Measurements from ENCODE around the gene PLD2. TPM values are rescaled to one million over a fixed set of nuclear protein-coding genes. Genes with fewer than 3 reads are reported as not detected.

Gene PLD2
- total and polyA plus RNA-seq, 2 donors (not counting 1 experiment from before 2014, with no cell fraction given): 53.1 to 69.2 TPM

- ChIA-PET POLR2A (no interaction called here), CTCF (no interaction called here)
- intact Hi-C loops (cut with micrococcal nuclease): no loop called here
Measured at GRCh38 chr17:4810696-4811290, 3.8 kb downstream of the PLD2 start.

GRCh38 chr17:4811471-4811870 is 4.5 kb downstream of the PLD2 start:
- Mint-ChIP-seq H3K27me3 (no peaks in the 10 kb centered on the region), H3K9me3 (ENCODE audit: insufficient read depth) (no peaks in the 10 kb centered on the region), H3K4me3 (no peak overlapping the region), H3K4me1 (peaks cover 8% of the 10 kb centered on the region), H3K27ac (no peak overlapping the region)
- Histone ChIP-seq H3K27ac (ENCODE audit: low read length in 2 of 2) (no peak overlapping the region), H3K4me3 (ENCODE audit: control extremely low read depth in 1 of 5, extremely low read depth in 1 of 5, insufficient read depth in 1 of 5, low read depth in 2 of 5, low read length in 4 of 5) (no peak overlapping the region), H3K4me2 (replicated peaks; ENCODE audit: low read depth, low read length, poor library complexity, severe bottlenecking) (no peak overlapping the region), H3K27me3 (replicated peaks in 1 of 4; ENCODE audit: control extremely low read depth in 1 of 4, control insufficient read depth in 3 of 4, insufficient read depth in 4 of 4, low read length in 3 of 4) (no peaks in the 10 kb centered on the region), H4K20me1 (ENCODE audit: control insufficient read depth, insufficient read depth, low read length, poor library complexity, severe bottlenecking) (no peaks in the 10 kb centered on the region), H3K79me2 (ENCODE audit: control insufficient read depth, insufficient read depth, low read length) (no peaks in the 10 kb centered on the region), H3K9me3 (ENCODE audit: control extremely low read depth in 1 of 3, control insufficient read depth in 2 of 3, insufficient read depth in 1 of 3, low read length in 2 of 3) (no peaks in the 10 kb centered on the region), H3K9ac (ENCODE audit: low read length) (no peak overlapping the region), H3K4me1 (ENCODE audit: control insufficient read depth in 2 of 2, insufficient read depth in 2 of 2, low read length in 2 of 2) (peaks cover 5 to 10% of the 10 kb centered on the region in 2 donors), H2AFZ (ENCODE audit: insufficient read depth, low read depth, low read length, poor library complexity, severe bottlenecking) (no peak overlapping the region), H3K36me3 (replicated peaks in 1 of 2; ENCODE audit: control extremely low read depth in 1 of 2, control insufficient read depth in 1 of 2, extremely low read depth in 1 of 2, insufficient read depth in 2 of 2, low read length in 1 of 2) (peaks cover 0 to 20% of the 10 kb centered on the region in 2 experiments)
- DNase-seq (no peak), ATAC-seq (ENCODE audit: low read depth) (no peak)
- POLR2A ChIA-PET: no interaction called here
- intact Hi-C loops (cut with micrococcal nuclease): no loop called here
- TF ChIP-seq CTCF (IDR thresholded peaks at IDR 0.05) (no peak), EZH2 (IDR thresholded peaks at IDR 0.05; ENCODE audit: borderline replicate concordance, insufficient read depth, low read depth, low read length, poor library complexity, severe bottlenecking) (no peak)
- 96% methylated on average over 9 of the region's 12 CpGs for WGBS (ENCODE audit: insufficient coverage)
- CTCF ChIA-PET: no interaction called here

More at GRCh38 chr17:4810696-4811290, 3.8 kb downstream of the PLD2 start:
- ATAC-seq (ENCODE audit: low read depth) (no peak), DNase-seq (no peak)
- peaks cover 14% of the 10 kb centered on the region for H3K4me1 Mint-ChIP-seq
- Histone ChIP-seq H3K4me2 (replicated peaks; ENCODE audit: low read depth, low read length, poor library complexity, severe bottlenecking) (no peak overlapping the region), H3K27ac (ENCODE audit: low read length in 2 of 2) (no peak overlapping the region), H3K9ac (ENCODE audit: low read length) (no peak overlapping the region), H4K20me1 (ENCODE audit: control insufficient read depth, insufficient read depth, low read length, poor library complexity, severe bottlenecking) (no peaks in the 10 kb centered on the region), H3K36me3 (replicated peaks in 1 of 2; ENCODE audit: control extremely low read depth in 1 of 2, control insufficient read depth in 1 of 2, extremely low read depth in 1 of 2, insufficient read depth in 2 of 2, low read length in 1 of 2) (peaks cover 0 to 17% of the 10 kb centered on the region in 2 experiments), H3K79me2 (ENCODE audit: control insufficient read depth, insufficient read depth, low read length) (no peaks in the 10 kb centered on the region), H3K9me3 (ENCODE audit: control extremely low read depth in 1 of 3, control insufficient read depth in 2 of 3, insufficient read depth in 1 of 3, low read length in 2 of 3) (no peaks in the 10 kb centered on the region), H3K27me3 (replicated peaks in 1 of 4; ENCODE audit: control extremely low read depth in 1 of 4, control insufficient read depth in 3 of 4, insufficient read depth in 4 of 4, low read length in 3 of 4) (no peaks in the 10 kb centered on the region), H2AFZ (ENCODE audit: insufficient read depth, low read depth, low read length, poor library complexity, severe bottlenecking) (no peak overlapping the region), H3K4me3 (ENCODE audit: control extremely low read depth in 1 of 5, extremely low read depth in 1 of 5, insufficient read depth in 1 of 5, low read depth in 2 of 5, low read length in 4 of 5) (no peak overlapping the region), H3K4me1 (ENCODE audit: control insufficient read depth in 2 of 2, insufficient read depth in 2 of 2, low read length in 2 of 2) (peaks cover 9 to 13% of the 10 kb centered on the region in 2 donors)
- no peak overlapping the region for H3K4me3 Mint-ChIP-seq
- no peak for TF ChIP-seq CTCF (IDR thresholded peaks at IDR 0.05)
- TF ChIP-seq EZH2 (IDR thresholded peaks at IDR 0.05; ENCODE audit: borderline replicate concordance, insufficient read depth, low read depth, low read length, poor library complexity, severe bottlenecking): no peak
- no peak overlapping the region for H3K27ac Mint-ChIP-seq
- H3K9me3 Mint-ChIP-seq (ENCODE audit: insufficient read depth): no peaks in the 10 kb centered on the region
- H3K27me3 Mint-ChIP-seq: no peaks in the 10 kb centered on the region
- 54% methylated on average over 13 of the region's 13 CpGs for WGBS (ENCODE audit: insufficient coverage)

Data from B cell (primary cell).